Stimulated activated CD4-positive, alpha-beta T cell treated with anti-CD3 and anti-CD28 coated beads, Interleukin-4, amount 100 ng/mL, for 24 hours (primary cell): ENCODE data around the gene SLC9B2.
A peak's percentile ranks its signal among the peaks of the same experiment; 100 is the strongest.
"Not testable (repeated sequence)": the region's sequence is repeated elsewhere in the genome, so short reads cannot be mapped to it uniquely, and the experiment has no call there.

Experiments
- DNase-seq: peaks from one replicate; pipeline ENCODE4 v3.0.0-alpha.2; 2020

Gene SLC9B2

GRCh38 chr4:103018391-103019307, 57.9 kb downstream of the SLC9B2 start:
- DNase-seq, result no peak

- no peak for DNase-seq
Measured at GRCh38 chr4:103012551-103012950, 64.0 kb downstream of the SLC9B2 start.

GRCh38 chr4:103012060-103012459, 64.5 kb downstream of the SLC9B2 start:
- DNase-seq, result no peak

- no peak for DNase-seq
Measured at GRCh38 chr4:103011378-103012025, 65.1 kb downstream of the SLC9B2 start.

- no peak for DNase-seq
Measured at GRCh38 chr4:103010804-103011203, 65.8 kb downstream of the SLC9B2 start.

- DNase-seq, result peak; percentile 39
Measured at GRCh38 chr4:103008875-103009729, 67.5 kb downstream of the SLC9B2 start.

GRCh38 chr4:103002551-103002950, 74.0 kb downstream of the SLC9B2 start:
- DNase-seq, result no peak

- DNase-seq, result no peak
Measured at GRCh38 chr4:102994803-102995202, 81.8 kb downstream of the SLC9B2 start.

- not testable (repeated sequence) for DNase-seq
Measured at GRCh38 chr4:102993985-102994384, 82.6 kb downstream of the SLC9B2 start.

- no peak for DNase-seq
Measured at GRCh38 chr4:102988429-102989020, 88.0 kb downstream of the SLC9B2 start.

GRCh38 chr4:102981005-102981404, 95.6 kb downstream of the SLC9B2 start:
- no peak for DNase-seq
